Measurements from ENCODE around the gene DEAF1. TPM values are rescaled to one million over a fixed set of nuclear protein-coding genes. Genes with fewer than 3 reads are reported as not detected.

The DEAF1 gene
- 26.6 and 58.4 TPM in 2 replicates for total RNA-seq

GRCh38 chr11:694563-695287 is at the start of gene DEAF1:
TSS of gene DEAF1 (minus strand) at chr11:695222. CDS start at chr11:695047, 175 bp downstream.

GRCh38 chr11:705646-706438 is 10.8 kb upstream of the DEAF1 start, which contains the start of gene EPS8L2:
TSS of gene EPS8L2 (plus strand) at chr11:706231. CDS start at chr11:709408, 3,177 bp downstream.

GRCh38 chr11:695538-696248 is 671 bp upstream of the DEAF1 start, which contains the start of gene TMEM80:
TSS of gene TMEM80 (plus strand) at chr11:695816. CDS start at chr11:695828, 12 bp downstream.

GRCh38 chr11:636511-637332 is 58.3 kb downstream of the DEAF1 start, which contains the start of gene DRD4:
TSS of gene DRD4 (plus strand) at chr11:637269. CDS start at chr11:637305, 36 bp downstream.

GRCh38 chr11:626475-627307 is 68.3 kb downstream of the DEAF1 start, which contains the start of gene SCT:
TSS of gene SCT (minus strand) at chr11:627181. CDS start at chr11:627143, 38 bp downstream.

GRCh38 chr11:624705-625635 is 70.1 kb downstream of the DEAF1 start, which contains the start of gene CDHR5:
TSS of gene CDHR5 (minus strand) at chr11:624955. CDS start at chr11:624902, 53 bp downstream.

GRCh38 chr11:615504-616319 is 79.3 kb downstream of the DEAF1 start, which contains the start of gene IRF7:
TSS of gene IRF7 (minus strand) at chr11:615950. CDS start at chr11:615364, 586 bp downstream.

Other genes with a start within 250 kb of the DEAF1 start
- 35.9 and 40.5 TPM in 2 replicates for gene PTDSS2, start 244.9 kb downstream of the DEAF1 start, total RNA-seq
- 538 and 702 TPM in 2 replicates for gene RNH1, start 188.0 kb downstream of the DEAF1 start, total RNA-seq
- gene HRAS, start 159.6 kb downstream of the DEAF1 start, total RNA-seq = 49.5 and 62.4 TPM in 2 replicates
- 0.73 and 1.5 TPM in 2 replicates for gene LRRC56, start 157.7 kb downstream of the DEAF1 start, total RNA-seq
- 0.29 and 0.33 TPM in 2 replicates for gene LMNTD2, start 134.5 kb downstream of the DEAF1 start, total RNA-seq
- 2.3 and 4.4 TPM in 2 replicates for gene RASSF7, start 134.3 kb downstream of the DEAF1 start, total RNA-seq
- gene PHRF1, start 118.8 kb downstream of the DEAF1 start, total RNA-seq = 21.2 and 29.8 TPM in 2 replicates
- gene IRF7, start 79.3 kb downstream of the DEAF1 start, total RNA-seq = 7.7 and 11.9 TPM in 2 replicates
- gene CDHR5, start 70.3 kb downstream of the DEAF1 start, total RNA-seq = under 0.01 TPM in 1 of 2 replicates, not detected in the other
- gene SCT, start 68.0 kb downstream of the DEAF1 start, total RNA-seq = not detected in 2 replicates
- not detected in 2 replicates for gene DRD4, start 58.0 kb downstream of the DEAF1 start, total RNA-seq
- gene TMEM80, start 594 bp upstream of the DEAF1 start, total RNA-seq = 13.7 and 14.8 TPM in 2 replicates
- 68.4 and 125 TPM in 2 replicates for gene EPS8L2, start 11.0 kb upstream of the DEAF1 start, total RNA-seq
- 166 and 171 TPM in 2 replicates for gene TALDO1, start 52.2 kb upstream of the DEAF1 start, total RNA-seq
- gene GATD1, start 82.3 kb upstream of the DEAF1 start, total RNA-seq = 29.7 and 58.1 TPM in 2 replicates
- gene CEND1, start 94.9 kb upstream of the DEAF1 start, total RNA-seq = 2.2 and 2.8 TPM in 2 replicates
- gene SLC25A22, start 103.1 kb upstream of the DEAF1 start, total RNA-seq = 16.0 and 33.7 TPM in 2 replicates
- gene PIDD1, start 110.0 kb upstream of the DEAF1 start, total RNA-seq = 11.2 and 26.1 TPM in 2 replicates
- gene RPLP2, start 114.7 kb upstream of the DEAF1 start, total RNA-seq = 271 and 337 TPM in 2 replicates
- 25.7 and 47.6 TPM in 2 replicates for gene PNPLA2, start 123.7 kb upstream of the DEAF1 start, total RNA-seq
- 1.5 and 1.7 TPM in 2 replicates for gene CRACR2B, start 132.7 kb upstream of the DEAF1 start, total RNA-seq
- gene CD151, start 137.7 kb upstream of the DEAF1 start, total RNA-seq = 440 and 727 TPM in 2 replicates
- 96.4 and 291 TPM in 2 replicates for gene POLR2L, start 147.3 kb upstream of the DEAF1 start, total RNA-seq
- 207 and 235 TPM in 2 replicates for gene TSPAN4, start 147.6 kb upstream of the DEAF1 start, total RNA-seq
- 67.3 and 102 TPM in 2 replicates for gene CHID1, start 215.6 kb upstream of the DEAF1 start, total RNA-seq
- 38.3 and 45.8 TPM in 2 replicates for gene AP2A2, start 230.6 kb upstream of the DEAF1 start, total RNA-seq